DMS 273 treated with DMSO at 0.1 percent for 48 hours (cell line): Measurements from ENCODE around the gene PLA2G4C.
"Not testable (repeated sequence)": the region's sequence is repeated elsewhere in the genome, so short reads cannot be mapped to it uniquely, and the experiment has no call there.

ENCODE experiments used
- DNase-seq: peaks from one replicate; lab custom pipeline; 2025; lab: John Stamatoyannopoulos, UW

The PLA2G4C gene

DNA sequence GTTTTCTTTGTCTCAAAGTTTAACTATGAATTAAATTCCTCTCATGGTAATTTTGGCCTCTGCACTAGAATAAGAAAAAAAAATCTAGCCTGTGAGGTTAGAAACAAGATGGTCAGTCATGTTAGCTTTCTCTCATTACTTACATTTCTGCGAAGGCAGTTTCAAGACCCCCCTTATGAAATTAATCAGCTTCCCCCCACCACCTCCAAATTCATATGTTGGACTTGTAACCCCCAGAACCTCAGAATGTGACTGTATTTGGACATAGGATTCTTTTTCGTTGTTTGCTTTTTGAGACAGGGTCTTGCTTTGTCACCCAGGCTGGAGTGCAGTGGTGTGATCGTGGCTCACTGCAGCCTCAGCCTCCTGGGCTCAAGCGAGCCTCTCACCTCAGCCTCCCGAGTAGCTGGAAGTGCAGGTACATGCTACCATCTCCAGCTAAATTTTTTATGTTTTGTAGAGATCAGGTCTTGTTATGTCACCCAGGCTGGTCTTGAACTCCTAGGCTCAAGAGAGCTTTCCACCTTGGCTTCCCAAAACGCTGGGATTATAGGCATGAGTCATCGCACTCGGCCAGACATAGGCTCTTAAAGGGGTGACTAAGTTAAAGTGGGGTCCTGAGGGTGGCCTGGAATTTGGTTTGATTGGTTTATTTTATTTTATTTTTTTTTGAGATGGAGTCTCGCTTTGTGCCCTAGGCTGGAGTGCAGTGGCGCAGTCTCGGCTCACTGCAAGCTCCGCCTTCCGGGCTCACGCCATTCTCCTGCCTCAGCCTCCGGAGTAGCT, 1.4 kb downstream of the PLA2G4C start:
- DNase-seq, result no peak

DNA sequence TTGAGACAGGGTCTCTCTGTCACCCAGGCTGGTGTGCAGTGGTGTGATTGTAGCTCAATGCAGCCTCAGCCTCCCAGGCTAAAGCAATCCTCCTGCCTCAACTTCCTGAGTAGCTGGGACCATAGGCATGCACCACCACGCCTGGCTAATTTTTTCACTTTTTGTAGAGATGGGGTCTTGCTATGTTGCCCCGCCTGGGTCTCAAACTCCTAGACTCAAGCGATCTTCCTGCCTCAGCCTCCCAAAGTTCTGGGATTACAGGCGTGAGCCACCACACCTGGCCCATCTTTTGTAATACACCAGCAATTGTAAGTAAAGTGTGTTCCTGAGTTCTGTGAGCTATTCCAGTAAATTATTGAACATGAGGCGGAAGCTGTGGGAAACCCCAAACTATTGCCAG, 6.7 kb downstream of the PLA2G4C start:
- DNase-seq, result no peak

DNA sequence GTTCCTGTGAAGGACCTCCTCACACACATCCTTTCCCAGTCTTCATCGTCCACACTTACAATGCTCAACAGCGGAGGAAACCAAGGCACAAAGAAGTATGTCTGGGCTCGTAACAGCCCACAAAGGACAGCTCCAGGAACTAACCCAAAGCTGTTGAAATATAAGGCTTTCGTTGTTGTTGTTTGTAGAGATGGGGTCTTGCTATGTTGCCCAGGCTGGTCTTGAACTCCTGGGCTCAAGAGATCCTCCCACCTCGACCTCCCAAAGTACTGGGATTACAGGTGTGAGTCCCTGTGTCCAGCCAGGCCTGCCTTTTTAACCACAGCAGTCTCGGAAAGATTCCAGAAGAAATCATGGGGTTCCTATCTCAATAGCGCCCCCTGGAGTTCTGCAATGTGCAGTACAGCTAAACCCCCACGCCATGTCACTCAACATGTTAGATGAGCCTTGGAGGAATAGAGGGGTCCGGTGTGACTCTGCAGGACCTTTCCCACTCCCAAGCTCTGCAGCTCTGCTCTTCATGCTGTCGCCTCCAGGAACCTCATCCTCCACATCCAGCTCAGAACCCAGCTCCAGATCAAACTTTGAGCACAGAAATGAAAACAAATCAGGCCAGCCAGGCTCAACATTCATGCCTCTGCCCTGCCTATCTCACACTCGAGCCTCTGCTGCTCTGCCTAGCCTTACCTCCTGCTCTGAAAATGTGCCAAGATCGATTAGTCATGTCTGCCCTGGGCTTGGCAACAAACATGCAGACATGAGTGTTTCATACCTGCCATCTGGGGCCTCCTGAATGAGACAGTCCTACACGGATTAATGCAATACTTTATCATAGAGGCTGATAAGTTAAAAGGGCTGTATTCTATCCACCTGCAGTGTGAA, 7.5 kb downstream of the PLA2G4C start:
- peak; percentile 16 for DNase-seq

DNA sequence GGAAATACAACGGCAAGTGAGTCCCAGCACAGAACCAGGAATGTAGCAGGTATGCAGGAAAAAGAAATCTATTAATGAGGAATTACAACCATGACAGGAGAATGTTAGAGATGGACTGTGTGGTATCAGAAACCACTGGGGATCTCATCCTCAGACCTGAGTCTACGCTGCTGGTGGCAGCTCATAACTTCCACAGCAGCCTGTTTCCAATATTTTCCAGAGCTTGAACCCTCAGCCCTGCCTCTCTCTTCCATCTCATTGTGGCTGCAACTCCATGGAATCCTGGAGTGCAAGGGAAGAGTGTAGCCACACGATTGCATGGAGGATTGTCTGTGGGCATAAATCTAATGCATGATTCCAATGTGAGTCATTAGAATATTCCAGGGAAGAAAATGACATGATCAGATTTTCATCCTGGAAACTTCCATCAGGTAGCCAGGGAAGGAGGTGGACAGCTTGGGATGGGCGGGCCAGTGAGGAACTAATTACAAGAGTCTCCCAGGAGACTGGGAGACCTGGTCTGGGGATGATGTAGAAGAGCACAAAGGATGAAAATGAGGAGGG, 14.9 kb downstream of the PLA2G4C start:
- no peak for DNase-seq

DNA sequence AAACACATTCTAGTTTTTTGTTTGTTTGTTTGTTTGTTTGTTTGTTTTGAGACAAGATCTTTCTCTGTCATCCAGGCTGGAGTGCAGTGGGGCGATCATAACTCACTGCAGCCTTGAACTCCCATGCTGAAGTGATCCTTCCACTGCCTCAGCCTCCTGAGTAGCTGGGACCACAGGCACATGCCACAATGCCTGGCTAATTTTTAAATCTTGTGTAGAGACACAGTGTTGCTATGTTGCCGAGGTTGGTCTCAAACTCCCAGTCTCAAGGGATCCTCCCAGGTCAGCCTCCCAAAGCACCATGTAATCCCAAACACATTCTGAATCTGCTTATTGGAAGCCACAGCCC, 15.8 kb downstream of the PLA2G4C start:
- no peak for DNase-seq

DNA sequence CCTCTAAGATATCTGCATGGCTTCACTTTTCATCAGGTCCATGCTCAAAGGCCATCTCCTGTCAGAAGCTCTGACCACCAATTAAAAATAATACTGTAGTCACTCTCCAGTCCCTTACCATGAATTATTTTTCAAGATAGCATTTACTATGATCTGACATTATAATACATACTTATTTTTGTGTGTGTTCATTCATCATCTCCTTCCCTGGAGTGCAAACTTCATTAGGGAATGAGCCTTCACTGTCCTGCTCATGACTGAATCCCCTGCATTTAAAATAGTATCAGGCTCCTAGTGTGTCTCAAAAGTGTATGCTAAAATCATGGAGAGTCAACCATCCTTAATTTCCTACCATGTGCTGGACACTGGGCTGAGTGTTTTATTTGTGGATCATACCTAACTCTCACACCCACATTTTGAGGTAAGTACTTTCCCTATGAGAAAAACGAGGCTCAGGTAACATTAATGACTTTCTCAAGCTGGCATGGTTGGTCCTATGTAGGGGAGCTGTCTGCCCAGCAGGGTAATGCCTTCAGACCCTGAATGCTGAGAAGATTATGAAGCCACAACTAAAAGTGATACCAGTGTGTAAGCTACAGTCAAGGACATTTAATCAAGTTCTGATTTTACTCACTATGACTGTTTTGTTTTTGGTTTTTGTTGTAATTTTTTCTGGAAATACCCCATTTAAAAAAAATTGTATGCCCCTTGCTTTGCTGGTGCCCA, 16.3 kb downstream of the PLA2G4C start:
- no peak for DNase-seq

DNA sequence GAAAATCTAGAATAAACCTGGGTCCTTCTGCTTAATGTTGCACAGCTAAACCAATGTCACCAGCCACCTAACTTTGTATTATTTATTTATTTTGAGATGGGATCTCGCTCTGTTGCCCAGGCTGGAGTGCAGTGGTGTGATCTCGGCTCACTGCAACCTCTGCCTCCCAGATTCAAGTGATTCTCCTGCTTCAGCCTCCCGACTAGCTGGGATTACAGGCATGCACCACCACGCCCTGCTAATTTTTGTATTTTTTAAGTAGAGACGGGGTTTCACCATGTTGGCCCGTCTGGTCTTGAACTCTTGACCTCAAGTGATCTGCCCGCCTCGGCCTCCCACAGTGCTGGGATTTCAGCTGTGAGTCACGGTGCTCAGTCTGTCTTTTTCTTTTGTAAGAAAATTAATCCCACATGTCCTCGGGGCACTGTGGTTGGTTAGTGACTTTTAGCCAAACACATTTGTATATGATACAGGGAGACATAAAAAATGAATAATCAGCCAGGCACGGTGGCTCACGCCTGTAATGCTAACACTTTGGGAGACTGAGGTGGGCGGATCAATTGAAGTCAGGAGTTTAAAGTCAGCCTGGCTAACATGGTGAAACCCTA, 19.4 kb downstream of the PLA2G4C start:
- DNase-seq, result not testable (repeated sequence)

DNA sequence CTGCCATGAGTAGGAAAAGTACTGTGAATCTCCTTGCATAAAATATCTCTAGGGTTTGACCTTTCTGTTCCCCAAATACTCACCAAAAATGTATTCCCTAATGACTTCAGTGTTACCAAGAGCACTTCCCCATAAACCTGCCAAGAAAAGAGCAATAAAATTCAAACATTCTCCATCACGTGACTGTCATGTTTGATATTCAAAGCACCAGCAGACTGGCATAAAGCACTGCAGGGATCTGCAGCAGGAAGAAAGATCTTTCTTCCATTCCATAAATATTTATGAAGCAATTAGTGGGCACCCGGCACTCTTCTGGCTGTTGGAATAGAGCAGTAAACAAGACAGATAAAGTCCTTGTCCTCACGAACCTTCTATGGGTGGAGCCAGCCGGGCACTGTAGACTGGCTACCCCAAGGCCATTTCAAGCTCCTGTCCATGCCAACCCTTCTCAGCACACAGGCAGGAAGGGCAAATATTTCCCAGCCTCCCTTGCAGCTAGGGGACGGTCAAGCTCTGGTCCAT, 20.3 kb downstream of the PLA2G4C start:
- no peak for DNase-seq

DNA sequence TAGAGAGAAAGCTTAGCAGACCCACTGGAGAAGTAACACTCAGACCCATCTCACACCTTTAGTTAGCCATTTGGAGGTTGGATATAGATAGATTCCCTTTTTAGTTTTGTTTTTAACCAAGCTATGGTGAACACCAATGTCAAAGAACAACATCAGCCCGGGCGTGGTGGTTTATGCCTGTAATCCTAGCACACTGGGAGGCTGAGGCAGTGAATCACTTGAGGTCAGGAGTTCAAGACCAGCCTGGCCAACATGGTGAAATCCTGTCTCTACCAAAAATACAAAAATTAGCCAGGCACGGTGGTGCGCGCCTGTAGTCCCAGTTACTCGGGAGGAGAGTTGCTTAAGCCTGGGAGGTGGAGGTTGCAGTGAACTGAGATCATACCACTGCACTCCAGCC, 21.6 kb downstream of the PLA2G4C start:
- not testable (repeated sequence) for DNase-seq

DNA sequence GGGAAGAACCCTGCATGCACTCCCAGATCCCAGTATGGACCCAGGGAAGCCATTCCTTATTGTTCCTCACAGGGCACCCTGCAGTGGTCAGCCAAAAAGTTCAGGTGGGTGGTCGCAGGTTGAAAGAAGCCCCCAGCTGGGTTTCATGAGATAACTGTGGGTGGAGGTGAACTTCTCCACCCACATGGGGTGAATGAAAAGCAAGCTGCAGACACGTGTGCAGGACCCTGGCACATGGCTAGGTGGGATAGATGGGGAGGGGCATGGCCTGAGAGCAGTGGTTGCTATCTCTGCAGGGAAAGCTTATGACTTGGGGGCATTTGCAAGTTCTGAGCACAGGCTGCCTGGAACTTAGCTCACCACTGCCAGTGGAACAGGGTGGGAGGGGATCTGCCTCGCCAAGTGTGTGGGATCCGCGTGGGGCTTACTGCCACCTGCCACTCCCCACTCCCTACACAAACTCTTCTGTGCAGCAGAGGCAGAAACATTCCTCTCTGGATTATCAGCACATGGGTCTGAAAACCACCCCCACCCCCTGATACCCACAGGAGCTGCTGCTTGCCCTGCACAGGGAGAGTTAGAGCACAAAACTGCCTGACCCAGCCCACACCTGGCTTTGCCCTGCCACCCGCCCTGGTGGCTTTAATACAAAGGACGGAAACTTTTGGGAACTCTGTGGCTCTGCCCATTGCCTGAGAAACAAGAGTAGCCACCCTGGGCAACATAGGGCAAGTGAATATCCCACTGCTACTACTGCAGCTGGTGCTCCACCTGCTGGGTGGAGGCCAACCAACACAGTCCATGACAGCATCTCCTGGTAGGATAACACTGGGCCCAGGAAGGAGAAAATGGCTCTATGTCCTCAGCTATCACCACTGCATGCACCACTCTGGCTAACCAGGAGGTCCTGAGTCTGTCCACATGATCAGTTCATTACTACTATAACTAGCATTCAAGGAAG, 24.4 kb downstream of the PLA2G4C start:
- DNase-seq, result no peak

DNA sequence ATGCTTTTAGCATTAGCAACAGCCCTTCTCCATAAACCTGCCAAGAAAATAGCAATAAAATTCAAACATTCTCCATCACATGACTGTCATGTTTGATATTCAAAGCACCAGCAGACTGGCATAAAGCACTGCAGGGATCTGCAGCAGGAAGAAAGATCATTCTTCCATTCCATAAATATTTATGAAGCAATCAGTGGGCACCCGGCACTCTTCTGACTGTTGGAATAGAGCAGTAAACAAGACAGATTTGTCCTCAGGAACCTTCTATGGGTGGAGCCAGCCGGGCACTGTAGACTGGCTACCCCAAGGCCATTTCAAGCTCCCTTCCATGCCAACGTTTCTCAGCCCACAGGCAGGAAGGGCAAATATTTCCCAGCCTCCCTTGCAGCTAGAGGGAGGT, 25.5 kb downstream of the PLA2G4C start:
- DNase-seq, result no peak

DNA sequence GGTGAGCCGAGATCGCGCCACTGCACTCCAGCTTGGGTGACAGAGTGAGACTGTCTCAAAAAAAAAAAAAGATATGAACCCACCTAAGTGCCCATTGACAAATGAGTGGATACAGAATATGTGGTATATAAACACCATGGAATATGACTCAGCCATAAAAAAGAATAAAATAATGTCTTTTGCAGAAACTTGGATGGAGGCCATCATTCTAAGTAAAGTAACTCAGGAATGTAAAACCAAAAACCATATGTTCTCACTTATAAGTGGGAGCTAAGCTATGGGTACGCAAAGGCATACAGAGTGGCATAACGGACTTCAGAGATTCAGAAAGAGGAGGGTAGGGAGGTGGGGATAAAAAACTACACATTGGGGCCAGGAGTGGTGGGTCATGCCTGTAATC, 29.5 kb downstream of the PLA2G4C start:
- DNase-seq, result no peak

DNA sequence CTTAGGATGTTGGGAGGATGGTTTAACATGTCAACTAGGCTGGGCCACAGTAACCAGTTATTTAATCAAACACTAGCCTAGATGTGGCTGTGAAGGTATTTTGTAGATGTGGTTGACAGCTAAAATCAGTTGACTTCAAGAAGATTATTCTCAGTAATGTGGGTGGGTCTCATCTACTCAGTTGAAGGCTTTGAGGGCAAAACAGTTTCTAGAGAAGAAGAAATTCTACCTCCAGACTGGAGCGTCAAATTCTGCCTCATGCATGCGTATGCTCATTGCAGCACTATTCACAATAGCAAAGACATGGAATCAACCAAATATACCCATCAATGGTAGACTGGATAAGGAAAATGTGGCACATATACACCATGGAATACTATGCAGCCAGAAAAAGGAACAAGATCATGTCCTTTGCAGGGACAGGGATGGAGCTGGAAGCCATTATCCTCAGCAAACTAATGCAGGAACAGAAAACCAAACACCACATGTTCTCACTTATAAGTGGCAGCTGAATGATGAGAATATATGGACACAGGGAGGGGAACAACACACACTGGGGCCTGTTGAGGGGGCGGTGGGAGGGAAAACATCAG, 40.3 kb downstream of the PLA2G4C start:
- not testable (repeated sequence) for DNase-seq

DNA sequence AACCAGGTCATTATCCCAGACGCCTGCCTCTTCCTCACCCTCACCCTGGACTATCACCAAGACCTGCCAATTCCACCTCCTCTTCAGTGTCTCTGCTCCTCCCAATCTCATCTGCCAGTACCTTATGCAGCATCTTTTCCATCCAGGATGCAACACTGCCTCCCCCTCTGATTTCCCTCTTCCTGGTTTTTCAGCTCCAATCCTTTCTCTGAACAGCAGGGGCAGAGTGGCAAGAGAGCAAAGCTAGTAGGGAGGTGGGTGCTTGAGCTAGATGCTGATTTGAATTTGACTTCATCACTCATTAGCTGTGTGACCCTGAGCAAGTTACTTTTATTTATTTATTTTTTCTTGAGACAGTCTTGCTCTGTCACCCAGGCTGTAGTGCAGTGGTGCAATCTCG, 41.2 kb downstream of the PLA2G4C start:
- DNase-seq, result no peak

DNA sequence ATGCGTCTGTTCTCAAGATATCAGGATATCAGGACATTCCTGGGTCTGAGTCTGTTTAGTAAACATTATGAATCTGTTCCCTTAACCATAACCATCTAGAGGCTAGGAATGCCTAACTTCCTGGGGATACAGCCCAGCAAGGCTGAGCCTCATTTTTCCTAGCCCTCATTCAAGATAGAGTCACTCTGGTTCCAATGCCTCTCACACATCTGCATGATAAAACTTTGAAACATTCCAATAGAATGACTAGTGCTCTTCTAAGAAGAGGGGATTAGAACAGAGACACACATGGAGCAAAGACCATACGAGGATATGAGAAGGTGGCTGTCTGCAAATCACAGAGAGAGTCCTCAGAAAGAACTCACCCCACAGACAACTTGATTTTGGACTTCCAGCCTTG, 46.1 kb downstream of the PLA2G4C start:
- DNase-seq, result no peak

DNA sequence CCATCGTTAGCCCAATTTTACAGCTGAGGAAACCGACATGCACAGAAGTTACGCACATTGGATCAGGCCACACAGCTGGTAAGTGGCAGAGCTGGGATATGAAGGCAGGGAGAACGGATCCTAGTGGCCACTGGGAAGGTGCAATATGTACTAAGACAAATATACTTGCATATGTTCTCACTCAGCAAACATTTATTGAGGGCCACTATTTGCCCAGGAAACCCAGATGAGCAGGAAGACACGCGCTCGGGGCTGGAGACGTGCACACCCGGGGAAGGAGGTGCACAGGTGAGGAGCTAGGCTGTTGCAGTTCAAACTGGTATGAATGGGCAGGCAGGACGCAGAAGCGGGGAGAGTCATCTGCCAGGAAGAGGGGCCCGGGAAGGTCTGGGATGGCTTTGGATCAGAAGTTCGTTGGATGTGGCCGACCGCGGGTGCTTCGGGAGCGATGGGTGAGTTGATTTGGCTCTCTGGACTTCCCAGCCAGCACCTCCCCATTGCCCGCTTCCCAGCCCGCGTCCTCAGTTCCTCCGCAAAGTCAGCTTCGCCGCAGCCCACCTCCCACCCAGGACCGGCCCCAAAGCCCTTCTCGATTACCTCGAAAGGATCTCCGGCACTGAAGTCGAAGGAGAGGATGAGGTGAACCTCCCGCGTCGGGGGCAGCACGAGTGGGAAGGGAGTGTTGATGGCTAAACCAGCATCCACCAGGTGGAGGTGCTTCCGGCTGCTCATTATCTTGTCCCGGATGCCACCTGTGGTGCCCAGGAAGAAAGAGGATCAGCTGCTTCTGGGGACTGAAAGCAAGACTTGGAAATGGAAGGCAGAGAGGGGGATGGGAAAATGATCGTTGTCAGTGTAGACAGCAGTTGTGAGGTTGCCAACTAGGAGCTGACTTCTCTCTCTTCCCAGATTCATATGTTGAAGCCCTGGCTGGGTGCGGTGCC, 48.9 kb downstream of the PLA2G4C start:
- DNase-seq, result no peak

DNA sequence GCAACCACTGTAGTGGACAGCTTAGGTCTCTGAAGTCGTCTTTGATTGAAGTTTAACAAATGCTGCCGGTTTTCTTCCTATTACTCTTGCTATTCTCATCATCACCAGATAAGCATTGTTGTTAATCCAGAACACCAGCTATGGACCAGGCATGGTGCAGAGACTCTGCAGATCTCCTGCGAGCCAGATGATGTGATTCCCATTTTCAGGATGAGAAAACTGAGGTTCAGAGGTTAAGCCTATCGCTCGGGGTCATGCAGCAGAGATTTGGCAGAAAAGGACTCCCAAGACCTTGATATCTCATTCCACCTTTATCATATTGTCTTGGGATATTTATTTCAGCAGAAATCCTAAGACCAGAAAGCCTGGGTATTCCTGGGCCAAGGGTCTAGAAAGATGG, 50.2 kb downstream of the PLA2G4C start:
- DNase-seq, result no peak

DNA sequence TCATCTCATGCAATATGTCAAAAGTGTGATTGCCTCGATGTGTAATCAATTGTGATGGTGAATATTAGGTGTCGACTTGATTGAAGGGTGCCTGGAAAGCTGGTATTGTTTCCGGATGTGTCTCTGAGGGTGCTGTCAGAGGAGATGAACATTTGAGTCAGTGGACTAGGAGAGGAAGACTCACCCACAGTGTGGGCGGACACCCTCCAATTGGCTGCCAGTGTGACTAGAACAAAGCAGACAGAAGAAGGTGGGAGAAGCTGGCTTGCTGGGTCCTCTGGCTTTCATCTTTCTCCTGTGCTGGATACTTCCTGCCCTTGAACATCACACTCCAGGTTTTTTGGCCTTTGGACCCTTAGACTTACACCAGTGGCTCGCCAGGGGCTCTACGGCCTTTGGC, 51.3 kb downstream of the PLA2G4C start:
- DNase-seq, result no peak

DNA sequence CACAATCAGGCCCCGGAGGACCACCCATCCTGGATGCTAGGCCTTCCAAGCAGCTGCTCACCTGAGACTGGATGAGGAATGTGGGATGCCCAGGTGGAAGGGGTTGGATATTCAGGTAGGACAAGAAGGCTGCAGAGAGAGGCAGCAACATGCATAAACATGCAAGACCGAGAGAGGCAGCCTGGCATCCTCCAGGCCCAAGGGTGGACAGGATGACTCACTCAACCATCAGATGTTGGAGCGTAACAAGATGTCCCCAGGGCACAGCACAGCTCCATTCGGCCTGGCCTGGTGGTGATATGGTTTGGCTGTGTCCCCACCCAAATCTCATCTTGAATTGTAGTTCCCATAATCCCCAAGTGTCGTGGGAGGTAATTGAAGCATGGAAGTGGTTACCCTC, 56.8 kb downstream of the PLA2G4C start:
- DNase-seq, result no peak
